Measurements from ENCODE around the gene SEPTIN8. TPM values are rescaled to one million over a fixed set of nuclear protein-coding genes. Genes with fewer than 3 reads are reported as not detected.

SEPTIN8 gene
- total and polyA plus RNA-seq, 2 of the 13 experiments (the other 11 are each of a cell fraction or from before 2014, with no cell fraction given), result 41.4 to 49.9 TPM

GRCh38 chr5:132736853-132737833, 39.9 kb downstream of the SEPTIN8 start, which contains the start of gene KIF3A (continued):
- no peak for TF ChIP-seq RERE (CRISPR knock-in tag; IDR thresholded peaks at IDR 0.05; ENCODE audit: low read depth)
- TF ChIP-seq ZNF142 (CRISPR knock-in tag; IDR thresholded peaks at IDR 0.05), result no peak
- no peak for TF ChIP-seq ZNF790 (CRISPR knock-in tag; IDR thresholded peaks at IDR 0.05; ENCODE audit: borderline replicate concordance)
- peak; percentile 54; the same call in 1 of the 2 replicates for TF ChIP-seq KDM5A (IDR thresholded peaks at IDR 0.05; ENCODE audit: borderline replicate concordance, low read length)
- TF ChIP-seq ZNF761 (CRISPR knock-in tag; conservative IDR thresholded peaks at IDR 0.05), result 0 out of 2 replicates have a peak, but pooled peaks have one; percentile 24
- TF ChIP-seq, protein P1, sequence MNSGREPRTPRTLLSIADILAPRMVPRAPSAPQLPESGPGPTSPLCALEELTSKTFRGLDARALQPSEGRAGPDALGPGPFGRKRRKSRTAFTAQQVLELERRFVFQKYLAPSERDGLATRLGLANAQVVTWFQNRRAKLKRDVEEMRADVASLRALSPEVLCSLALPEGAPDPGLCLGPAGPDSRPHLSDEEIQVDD (CRISPR knock-in tag; IDR thresholded peaks at IDR 0.05; ENCODE audit: borderline replicate concordance), result peak; percentile 72; the same call in 1 of the 2 replicates
- TF ChIP-seq RCOR2 (CRISPR knock-in tag; IDR thresholded peaks at IDR 0.05), result no peak
- TF ChIP-seq, protein P2, sequence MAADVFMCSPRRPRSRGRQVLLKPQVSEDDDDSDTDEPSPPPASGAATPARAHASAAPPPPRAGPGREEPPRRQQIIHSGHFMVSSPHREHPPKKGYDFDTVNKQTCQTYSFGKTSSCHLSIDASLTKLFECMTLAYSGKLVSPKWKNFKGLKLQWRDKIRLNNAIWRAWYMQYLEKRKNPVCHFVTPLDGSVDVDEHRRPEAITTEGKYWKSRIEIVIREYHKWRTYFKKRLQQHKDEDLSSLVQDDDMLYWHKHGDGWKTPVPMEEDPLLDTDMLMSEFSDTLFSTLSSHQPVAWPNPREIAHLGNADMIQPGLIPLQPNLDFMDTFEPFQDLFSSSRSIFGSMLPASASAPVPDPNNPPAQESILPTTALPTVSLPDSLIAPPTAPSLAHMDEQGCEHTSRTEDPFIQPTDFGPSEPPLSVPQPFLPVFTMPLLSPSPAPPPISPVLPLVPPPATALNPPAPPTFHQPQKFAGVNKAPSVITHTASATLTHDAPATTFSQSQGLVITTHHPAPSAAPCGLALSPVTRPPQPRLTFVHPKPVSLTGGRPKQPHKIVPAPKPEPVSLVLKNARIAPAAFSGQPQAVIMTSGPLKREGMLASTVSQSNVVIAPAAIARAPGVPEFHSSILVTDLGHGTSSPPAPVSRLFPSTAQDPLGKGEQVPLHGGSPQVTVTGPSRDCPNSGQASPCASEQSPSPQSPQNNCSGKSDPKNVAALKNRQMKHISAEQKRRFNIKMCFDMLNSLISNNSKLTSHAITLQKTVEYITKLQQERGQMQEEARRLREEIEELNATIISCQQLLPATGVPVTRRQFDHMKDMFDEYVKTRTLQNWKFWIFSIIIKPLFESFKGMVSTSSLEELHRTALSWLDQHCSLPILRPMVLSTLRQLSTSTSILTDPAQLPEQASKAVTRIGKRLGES (CRISPR knock-in tag; IDR thresholded peaks at IDR 0.05; ENCODE audit: borderline replicate concordance), result no peak
- TF ChIP-seq, protein P3, sequence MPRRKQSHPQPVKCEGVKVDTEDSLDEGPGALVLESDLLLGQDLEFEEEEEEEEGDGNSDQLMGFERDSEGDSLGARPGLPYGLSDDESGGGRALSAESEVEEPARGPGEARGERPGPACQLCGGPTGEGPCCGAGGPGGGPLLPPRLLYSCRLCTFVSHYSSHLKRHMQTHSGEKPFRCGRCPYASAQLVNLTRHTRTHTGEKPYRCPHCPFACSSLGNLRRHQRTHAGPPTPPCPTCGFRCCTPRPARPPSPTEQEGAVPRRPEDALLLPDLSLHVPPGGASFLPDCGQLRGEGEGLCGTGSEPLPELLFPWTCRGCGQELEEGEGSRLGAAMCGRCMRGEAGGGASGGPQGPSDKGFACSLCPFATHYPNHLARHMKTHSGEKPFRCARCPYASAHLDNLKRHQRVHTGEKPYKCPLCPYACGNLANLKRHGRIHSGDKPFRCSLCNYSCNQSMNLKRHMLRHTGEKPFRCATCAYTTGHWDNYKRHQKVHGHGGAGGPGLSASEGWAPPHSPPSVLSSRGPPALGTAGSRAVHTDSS (CRISPR knock-in tag; conservative IDR thresholded peaks at IDR 0.05), result peak; percentile 75; the same call in 1 of the 2 replicates
- TF ChIP-seq DNMT3B (CRISPR knock-in tag; conservative IDR thresholded peaks at IDR 0.05), result no peak

Measured in HepG2 (cell line).